Stomach (tissue), 9 donors: ENCODE data around the gene COLEC12. TPM values are rescaled to one million over a fixed set of nuclear protein-coding genes. Genes with fewer than 3 reads are reported as not detected.

Experiments
- DNase-seq, 2 donors: peaks; one replicate each; pipeline versions ENCODE4 v3.0.0 to v3.0.0-alpha.2; 2013 to 2019
- H3K27ac ChIP-seq, 5 donors: fragments of 200-600 bp in 4 of 5; sonication (generic) in 4 of 5; one replicate each; pipeline ENCODE4 v1.5.1; 2013 to 2019; ENCODE audit warnings: mild to moderate bottlenecking in 1 of 5, moderate library complexity in 1 of 5
- H3K27me3 ChIP-seq, 3 donors: fragments of 200-600 bp; sonication (generic); one replicate each; pipeline ENCODE4 v1.5.1; 2017 to 2019; ENCODE audit warnings: mixed run types in 1 of 3
- H3K36me3 ChIP-seq, 4 donors: fragments of 200-600 bp; sonication (generic); 1 replicate in 3 of 4; 2 replicates in 1 of 4; pipeline ENCODE4 v1.5.1; 2016 to 2019
- H3K4me1 ChIP-seq, 4 donors: fragments of 200-600 bp; sonication (generic); one replicate each; pipeline ENCODE4 v1.5.1; 2016 to 2019
- H3K4me3 ChIP-seq, 4 donors: fragments of 200-600 bp; sonication (generic) in 3 of 4; one replicate each; pipeline ENCODE4 v1.5.1; 2016 to 2019; ENCODE audit warnings: mild to moderate bottlenecking in 1 of 4
- H3K9me3 ChIP-seq, 4 donors: fragments of 200-600 bp; sonication (generic); one replicate each; pipeline ENCODE4 v1.5.1; 2016 to 2019
- EP300 ChIP-seq: sonication (generic); formaldehyde crosslinking; IDR thresholded peaks from one replicate; pipeline ENCODE4 v1.6.1; 2017; ENCODE audit warnings: antibody characterized with exemption
- POLR2A ChIP-seq, 4 donors: fragments of 450-650 bp; IDR thresholded peaks; one replicate each; pipeline ENCODE4 v1.6.1; 2016; ENCODE audit warnings: antibody characterized with exemption in 4 of 4, control low read depth in 2 of 4, mild to moderate bottlenecking in 1 of 4, moderate library complexity in 1 of 4
- POLR2AphosphoS5 ChIP-seq, 3 donors: sonication (generic); formaldehyde crosslinking; IDR thresholded peaks; one replicate each; pipeline ENCODE4 v1.6.1; 2016; ENCODE audit warnings: antibody characterized with exemption in 3 of 3
- WGBS, 5 donors: extraction: QIAGEN DNeasy Blood & Tissue Kit in 3 of 5; methylation state at CpG; one replicate each; pipeline versions ENCODE4 v1.1.5 to v1.1.7; 2013 to 2018; 5-methylcytosine and 5-hydroxymethylcytosine counted together
- intact Hi-C: fragments of 100-400 bp; cut with DNase I; formaldehyde crosslinking; loops from one replicate; pipeline ENCODE4 v1.15.1; 2023; ENCODE audit warnings: low total_unique reads
- polyA plus RNA-seq, 3 donors: library from polyadenylated mRNA; stranded (reverse); fragments of 200-250 nt; gene quantifications; one replicate each; pipeline ENCODE4 v1.2.3, GENCODE V29; 2013
- total RNA-seq, 5 donors: library from RNA; depleted of rRNA; stranded (reverse); fragments of >200 nt; gene quantifications; one replicate each; pipeline versions ENCODE4 v1.1.0 to v1.2.3, GENCODE V29; 2014 to 2016
- TF ChIP-seq, protein P1 (sequence below), 7 experiments: fragments of 450-650 bp in 4 of 7; fragments of 200-600 bp in 3 of 7; sonication (generic) in 3 of 7; IDR thresholded peaks; one replicate each; pipeline ENCODE4 v1.5.1; 2016 to 2019; ENCODE audit warnings: antibody characterized with exemption in 7 of 7, control low read depth in 2 of 7, mild to moderate bottlenecking in 1 of 7
- donor health status: healthy with polysubstance abuse.
- donor health status: Bipolar disorder and iron deficiency.
- donor health status: healthy.

The COLEC12 gene
- total and polyA plus RNA-seq, 8 donors: 1.7 to 37.5 (median 5.6) TPM

DNA sequence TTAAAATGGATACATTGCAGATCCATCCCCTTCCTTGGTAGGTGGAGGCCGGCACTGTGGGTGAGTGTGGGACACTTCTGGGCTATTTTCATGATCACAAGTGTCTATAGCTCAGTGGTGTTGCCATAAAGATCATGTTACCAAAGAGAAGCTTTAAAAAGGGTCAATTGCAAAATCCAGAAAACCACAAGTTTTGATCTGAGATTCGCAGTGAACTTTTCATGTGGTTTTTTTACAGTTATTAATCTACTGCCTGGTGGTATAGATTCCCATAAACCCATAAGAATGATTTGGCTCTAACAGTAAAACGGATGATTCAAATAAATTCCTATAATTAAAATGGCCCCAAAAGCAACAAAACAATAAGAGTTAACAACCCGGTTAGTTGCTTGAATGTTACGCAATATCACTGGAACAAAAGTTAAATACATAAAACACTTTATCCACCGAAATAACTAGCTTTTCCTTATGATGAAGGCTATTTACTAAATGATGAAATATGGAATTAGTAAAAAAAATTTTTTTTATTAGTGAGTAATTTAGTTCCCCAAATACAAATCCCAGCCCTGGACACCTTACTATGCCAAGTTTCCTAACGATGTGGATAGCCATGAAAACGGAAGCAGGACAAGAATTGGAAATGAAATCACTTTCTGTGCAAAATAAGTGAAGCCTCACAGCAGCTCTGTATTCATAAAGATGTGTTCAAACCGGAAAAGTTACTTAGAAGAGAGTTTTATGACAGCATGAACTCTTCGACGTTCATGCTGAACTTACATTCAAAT, 137.0 kb downstream of the COLEC12 start:
- Histone ChIP-seq H3K4me1 (peaks cover 0 to 11% (median 0%) of the 10 kb centered on the region in 4 donors), H3K27ac (peak overlapping the region in 2 of 5 donors; percentile 27 to 38), H3K27me3 (no peaks in the 10 kb centered on the region), H3K36me3 (no peaks in the 10 kb centered on the region), H3K9me3 (no peaks in the 10 kb centered on the region), H3K4me3 (no peak overlapping the region)
- intact Hi-C loops: no loop called here
- TF ChIP-seq, protein P1, sequence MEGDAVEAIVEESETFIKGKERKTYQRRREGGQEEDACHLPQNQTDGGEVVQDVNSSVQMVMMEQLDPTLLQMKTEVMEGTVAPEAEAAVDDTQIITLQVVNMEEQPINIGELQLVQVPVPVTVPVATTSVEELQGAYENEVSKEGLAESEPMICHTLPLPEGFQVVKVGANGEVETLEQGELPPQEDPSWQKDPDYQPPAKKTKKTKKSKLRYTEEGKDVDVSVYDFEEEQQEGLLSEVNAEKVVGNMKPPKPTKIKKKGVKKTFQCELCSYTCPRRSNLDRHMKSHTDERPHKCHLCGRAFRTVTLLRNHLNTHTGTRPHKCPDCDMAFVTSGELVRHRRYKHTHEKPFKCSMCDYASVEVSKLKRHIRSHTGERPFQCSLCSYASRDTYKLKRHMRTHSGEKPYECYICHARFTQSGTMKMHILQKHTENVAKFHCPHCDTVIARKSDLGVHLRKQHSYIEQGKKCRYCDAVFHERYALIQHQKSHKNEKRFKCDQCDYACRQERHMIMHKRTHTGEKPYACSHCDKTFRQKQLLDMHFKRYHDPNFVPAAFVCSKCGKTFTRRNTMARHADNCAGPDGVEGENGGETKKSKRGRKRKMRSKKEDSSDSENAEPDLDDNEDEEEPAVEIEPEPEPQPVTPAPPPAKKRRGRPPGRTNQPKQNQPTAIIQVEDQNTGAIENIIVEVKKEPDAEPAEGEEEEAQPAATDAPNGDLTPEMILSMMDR (IDR thresholded peaks at IDR 0.05): no peak
- TF ChIP-seq EP300 (no peak), POLR2AphosphoS5 (IDR thresholded peaks at IDR 0.05) (no peak), POLR2A (IDR thresholded peaks at IDR 0.05) (no peak)
- 60 to 78% (median 72%) methylated on average over 11 of the region's 11 CpGs for WGBS, 5 donors
- DNase-seq: no peak

DNA sequence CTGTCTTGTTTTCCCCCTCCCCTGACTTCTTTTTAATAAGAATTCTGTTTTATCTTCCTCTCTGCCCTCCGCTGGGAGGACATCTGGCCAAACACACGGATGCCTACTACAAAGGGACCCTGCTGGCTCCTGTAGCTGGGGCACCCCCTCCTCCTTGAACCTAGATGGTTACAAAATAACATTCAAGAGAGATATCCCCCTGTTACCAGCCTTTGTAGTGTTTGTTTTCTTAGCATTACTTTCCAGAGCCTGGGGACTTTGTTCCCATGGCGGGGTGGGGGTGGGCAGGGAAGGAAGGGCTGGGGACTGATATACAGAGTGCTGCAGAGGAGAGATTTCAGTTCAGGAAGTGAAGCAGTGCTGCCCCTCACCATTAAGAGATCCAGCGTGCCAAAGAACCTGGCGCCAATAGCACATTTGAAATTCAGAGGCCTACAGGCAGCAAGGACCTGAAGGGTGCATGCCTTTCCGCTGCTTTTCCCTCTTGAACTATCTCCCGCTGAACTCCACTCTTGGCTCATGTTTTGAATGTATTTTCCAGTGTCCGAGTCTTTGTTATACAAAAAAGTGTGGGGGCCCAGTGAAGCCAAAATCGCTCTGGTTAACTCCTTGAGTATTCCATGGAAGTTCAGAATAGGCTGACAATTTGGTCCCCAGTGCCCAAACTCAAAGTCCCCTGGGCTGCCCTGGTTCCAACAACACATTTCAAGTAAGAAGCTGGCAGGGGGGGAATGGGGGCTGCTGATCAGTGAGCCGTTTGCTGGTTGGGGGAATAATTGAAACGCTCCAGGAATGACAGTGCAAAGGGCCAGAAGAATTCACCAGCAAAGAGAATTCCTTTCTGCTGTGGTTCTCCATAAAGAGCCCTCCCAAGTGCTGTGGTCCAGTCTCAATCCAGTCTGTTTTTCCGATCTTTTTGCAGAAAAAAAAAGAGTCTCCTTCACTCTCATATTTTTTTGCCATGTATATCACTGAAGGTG, 137.9 kb downstream of the COLEC12 start:
- H3K9me3 ChIP-seq: no peaks in the 10 kb centered on the region
- peaks cover 0 to 11% (median 0%) of the 10 kb centered on the region in 4 donors for H3K4me1 ChIP-seq
- H3K27me3 ChIP-seq: no peaks in the 10 kb centered on the region
- H3K27ac ChIP-seq: peak overlapping the region in 3 of 5 donors; percentile 3 to 38 (median 27)
- no peak overlapping the region for H3K4me3 ChIP-seq
- DNase-seq: peak in 1 of 2 donors; percentile 60
- WGBS, 5 donors: 61 to 71% (median 66%) methylated on average over 12 of the region's 12 CpGs
- intact Hi-C loops: no loop called here
- no peaks in the 10 kb centered on the region for H3K36me3 ChIP-seq
- TF ChIP-seq, protein P1 (IDR thresholded peaks at IDR 0.05): no peak
- TF ChIP-seq POLR2A (IDR thresholded peaks at IDR 0.05) (no peak), EP300 (no peak), POLR2AphosphoS5 (IDR thresholded peaks at IDR 0.05) (no peak)

DNA sequence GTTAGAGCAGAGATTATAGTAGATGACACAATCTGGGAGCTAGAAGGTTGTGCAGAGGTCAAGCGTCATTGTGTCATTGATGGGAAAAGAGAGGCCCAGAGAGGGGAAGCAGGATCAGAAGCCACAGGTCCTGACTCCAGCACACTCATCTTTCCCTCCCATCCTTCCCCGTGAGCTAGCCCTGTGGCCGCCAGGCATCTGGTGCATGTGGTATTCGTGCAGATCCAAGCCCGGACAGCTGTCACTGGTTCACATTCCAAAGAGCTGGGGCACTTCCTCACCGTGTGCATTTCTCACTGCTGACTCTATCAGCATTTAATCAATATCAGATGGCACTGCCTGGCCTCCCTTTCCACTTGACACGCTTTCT, 138.6 kb downstream of the COLEC12 start:
- Histone ChIP-seq H3K4me3 (no peak overlapping the region), H3K27ac (peak overlapping the region in 2 of 5 donors; percentile 3 to 26), H3K27me3 (no peaks in the 10 kb centered on the region), H3K4me1 (peaks cover 0 to 11% (median 0%) of the 10 kb centered on the region in 4 donors), H3K36me3 (no peaks in the 10 kb centered on the region), H3K9me3 (no peaks in the 10 kb centered on the region)
- DNase-seq: peak in 1 of 2 donors; percentile 52
- 63 to 77% (median 66%) methylated on average over 7 of the region's 7 CpGs for WGBS, 5 donors
- TF ChIP-seq POLR2A (IDR thresholded peaks at IDR 0.05): no peak
- no peak for TF ChIP-seq EP300
- TF ChIP-seq, protein P1 (IDR thresholded peaks at IDR 0.05): no peak
- TF ChIP-seq POLR2AphosphoS5 (IDR thresholded peaks at IDR 0.05): peak in 1 of 3 donors; percentile 2
- intact Hi-C loops: no loop called here

DNA sequence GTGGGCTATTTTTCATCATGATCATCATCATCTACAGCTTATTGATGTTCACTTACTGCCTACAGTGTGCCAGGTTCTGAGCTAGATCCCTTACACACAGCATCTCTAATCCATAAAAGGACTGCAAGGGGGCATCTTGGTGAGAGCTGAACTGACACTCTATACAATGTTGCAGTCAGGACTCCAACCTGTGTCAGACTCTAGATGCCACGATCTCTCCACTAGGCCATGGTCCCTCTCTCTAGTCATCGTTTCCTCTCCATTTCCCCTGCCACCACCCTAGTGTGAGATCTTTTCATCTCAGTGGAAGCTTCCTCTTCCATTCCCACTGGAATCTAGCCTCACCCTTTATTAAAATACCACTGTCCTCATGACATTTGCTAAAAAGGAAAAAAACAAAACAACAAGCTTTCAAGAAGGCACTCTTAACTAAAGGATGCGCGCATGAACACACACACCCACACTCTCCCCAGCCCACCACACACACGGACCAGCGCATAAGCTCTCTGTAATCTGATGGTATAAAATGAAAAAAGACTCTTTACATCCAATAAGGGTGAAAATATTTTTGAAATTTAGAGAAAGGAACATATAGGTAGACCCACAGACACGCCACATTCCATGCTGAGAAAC, 139.3 kb downstream of the COLEC12 start:
- no peaks in the 10 kb centered on the region for H3K36me3 ChIP-seq
- TF ChIP-seq, protein P1 (IDR thresholded peaks at IDR 0.05): no peak
- TF ChIP-seq POLR2A (IDR thresholded peaks at IDR 0.05): no peak
- no peak for TF ChIP-seq POLR2AphosphoS5 (IDR thresholded peaks at IDR 0.05)
- H3K27me3 ChIP-seq: no peaks in the 10 kb centered on the region
- no peak for DNase-seq
- peaks cover 0 to 11% (median 0%) of the 10 kb centered on the region in 4 donors for H3K4me1 ChIP-seq
- intact Hi-C loops: no loop called here
- no peak overlapping the region for H3K27ac ChIP-seq
- H3K9me3 ChIP-seq: no peaks in the 10 kb centered on the region
- 89 to 97% (median 93%) methylated on average over 7 of the region's 7 CpGs for WGBS, 5 donors
- no peak overlapping the region for H3K4me3 ChIP-seq
